Neural crest cell (in vitro differentiated cells): ENCODE results near the gene MALSU1. TPM values are rescaled to one million over a fixed set of nuclear protein-coding genes. Genes with fewer than 3 reads are reported as not detected.
A peak's percentile ranks its signal among the peaks of the same experiment; 100 is the strongest.

ENCODE experiments used
- DNase-seq: peaks from one replicate; pipeline ENCODE4 v3.0.0; 2021; ENCODE audit warnings: low read depth, mixed read lengths, low spot score
- H3K27ac Mint-ChIP-seq: one replicate; pipeline ENCODE4 v1.8.0; 2021; ENCODE audit warnings: mild to moderate bottlenecking, mixed read lengths; ENCODE audit not compliant: unreplicated experiment
- H3K27me3 Mint-ChIP-seq: 2 replicates; pipeline ENCODE4 v1.8.0; 2021; ENCODE audit warnings: low read depth, mild to moderate bottlenecking, mixed read lengths
- H3K36me3 Mint-ChIP-seq: 2 replicates; pipeline ENCODE4 v1.8.0; 2021; ENCODE audit warnings: low read depth, mild to moderate bottlenecking, mixed read lengths
- H3K4me1 Mint-ChIP-seq: 2 replicates; pipeline ENCODE4 v1.8.0; 2021; ENCODE audit warnings: mixed read lengths
- H3K4me3 Mint-ChIP-seq: one replicate; pipeline ENCODE4 v1.8.0; 2021; ENCODE audit warnings: mild to moderate bottlenecking, mixed read lengths
- H3K9me3 Mint-ChIP-seq: 2 replicates; pipeline ENCODE4 v1.8.0; 2021; ENCODE audit warnings: mixed read lengths
- CTCF ChIP-seq: fragments of 200-600 bp; sonication (generic); conservative IDR thresholded peaks from 2 replicates; pipeline ENCODE4 v1.5.0; 2021; ENCODE audit warnings: antibody characterized with exemption, mild to moderate bottlenecking
- total RNA-seq: library from RNA; stranded (reverse); gene quantifications from 2 replicates; pipeline ENCODE4 v1.2.1, GENCODE V29; 2021

The MALSU1 gene
- total RNA-seq, 1 donor from 2014 or later: 56.1 TPM

- H3K27me3 Mint-ChIP-seq: no peaks in the 10 kb centered on the region
- H3K27ac Mint-ChIP-seq: no peak overlapping the region
- H3K36me3 Mint-ChIP-seq: no peaks in the 10 kb centered on the region
- TF ChIP-seq CTCF: peak; percentile 88
- H3K9me3 Mint-ChIP-seq: no peaks in the 10 kb centered on the region
- no peak overlapping the region for H3K4me3 Mint-ChIP-seq
- peak; percentile 60 for DNase-seq
- H3K4me1 Mint-ChIP-seq: no peaks in the 10 kb centered on the region
Measured at GRCh38 chr7:23261843-23262452, 37.2 kb upstream of the MALSU1 start.

- Mint-ChIP-seq H3K9me3 (no peaks in the 10 kb centered on the region), H3K4me1 (no peaks in the 10 kb centered on the region), H3K36me3 (no peaks in the 10 kb centered on the region), H3K4me3 (no peak overlapping the region), H3K27ac (no peak overlapping the region), H3K27me3 (no peaks in the 10 kb centered on the region)
- DNase-seq: no peak
- no peak for TF ChIP-seq CTCF
Measured at GRCh38 chr7:23264916-23265458, 34.2 kb upstream of the MALSU1 start.

- no peaks in the 10 kb centered on the region for H3K9me3 Mint-ChIP-seq
- no peaks in the 10 kb centered on the region for H3K4me1 Mint-ChIP-seq
- H3K27ac Mint-ChIP-seq: no peak overlapping the region
- no peak overlapping the region for H3K4me3 Mint-ChIP-seq
- no peak for TF ChIP-seq CTCF
- no peaks in the 10 kb centered on the region for H3K36me3 Mint-ChIP-seq
- H3K27me3 Mint-ChIP-seq: no peaks in the 10 kb centered on the region
- DNase-seq: no peak
Measured at GRCh38 chr7:23266918-23267317, 32.2 kb upstream of the MALSU1 start.

- H3K9me3 Mint-ChIP-seq: no peaks in the 10 kb centered on the region
- H3K4me3 Mint-ChIP-seq: no peak overlapping the region
- DNase-seq: no peak
- no peak for TF ChIP-seq CTCF
- no peaks in the 10 kb centered on the region for H3K36me3 Mint-ChIP-seq
- H3K27me3 Mint-ChIP-seq: peaks cover 3% of the 10 kb centered on the region
- H3K27ac Mint-ChIP-seq: no peak overlapping the region
- H3K4me1 Mint-ChIP-seq: no peaks in the 10 kb centered on the region
Measured at GRCh38 chr7:23267357-23267756, 31.8 kb upstream of the MALSU1 start.

- no peaks in the 10 kb centered on the region for H3K4me1 Mint-ChIP-seq
- no peak for TF ChIP-seq CTCF
- no peak overlapping the region for H3K4me3 Mint-ChIP-seq
- no peak for DNase-seq
- H3K36me3 Mint-ChIP-seq: no peaks in the 10 kb centered on the region
- peaks cover 6% of the 10 kb centered on the region for H3K27me3 Mint-ChIP-seq
- no peaks in the 10 kb centered on the region for H3K9me3 Mint-ChIP-seq
- H3K27ac Mint-ChIP-seq: no peak overlapping the region
Measured at GRCh38 chr7:23268167-23268566, 31.0 kb upstream of the MALSU1 start.
